Keratinocyte (primary cell): ENCODE measurements around the gene CUX1.

ENCODE experiments used
- CTCF ChIP-seq, 3 experiments: IDR thresholded peaks in 1 of 3; conservative IDR thresholded peaks in 1 of 3; optimal IDR thresholded peaks in 1 of 3; 2 replicates in 2 of 3; 3 replicates in 1 of 3; pipeline versions ENCODE3 to v1.5.1; 2011; ENCODE audit warnings: low read length in 3 of 3, mild to moderate bottlenecking in 3 of 3, moderate library complexity in 2 of 3, control low read depth in 1 of 3, inconsistent platforms in 1 of 3; ENCODE audit not compliant: insufficient read depth in 2 of 3; ENCODE audit errors: extremely low read depth in 1 of 3
- EZH2 ChIP-seq: IDR thresholded peaks from one replicate; pipeline ENCODE4 v1.6.1; 2012; ENCODE audit warnings: inconsistent platforms, mild to moderate bottlenecking, low read length, moderate library complexity

GRCh38 chr7:101977249-101977648, 159.8 kb downstream of the CUX1 start:
- TF ChIP-seq CTCF (optimal IDR thresholded peaks at IDR 0.05 in 1 of 3, IDR thresholded peaks at IDR 0.05 in 1 of 3, conservative IDR thresholded peaks at IDR 0.05 in 1 of 3; ENCODE audit: extremely low read depth in 1 of 3, insufficient read depth in 2 of 3, low read length in 3 of 3): no peak
- TF ChIP-seq EZH2: no peak
